MM.1S (cell line): Measurements from ENCODE around the gene LITAF.

Experiments
- CTCF ChIP-seq: fragments of 300-600 bp; sonication (generic); IDR thresholded peaks from 2 replicates; pipeline ENCODE4 v1.5.1; 2016; ENCODE audit warnings: antibody characterized with exemption, low read length, mixed read lengths
- EZH2phosphoT487 ChIP-seq: fragments of 300-600 bp; sonication (generic); IDR thresholded peaks from 2 replicates; pipeline ENCODE4 v1.6.1; 2018; ENCODE audit warnings: antibody characterized with exemption, low read length

- no peak for TF ChIP-seq CTCF
- no peak for TF ChIP-seq EZH2phosphoT487
These were observed 2.7 kb downstream of the LITAF start for GRCh38 chr16:11583889-11584565.
